Spleen (tissue), 11 donors: Measurements from ENCODE around the gene CHD8. TPM values are rescaled to one million over a fixed set of nuclear protein-coding genes. Genes with fewer than 3 reads are reported as not detected.
A peak's percentile ranks its signal among the peaks of the same experiment; 100 is the strongest.

Source experiments
- DNase-seq: peaks from one replicate; pipeline ENCODE4 v3.0.0-alpha.2; 2020
- H3K27ac ChIP-seq, 8 donors: fragments of 200-600 bp; sonication (generic) in 7 of 8; 1 replicate in 4 of 8; 2 replicates in 4 of 8; pipeline versions ENCODE4 v1.5.0 to v1.8.0; 2016 to 2021; ENCODE audit warnings: inconsistent platforms in 4 of 8, mild to moderate bottlenecking in 4 of 8, moderate library complexity in 1 of 8
- H3K27me3 ChIP-seq, 7 donors: fragments of 200-600 bp; sonication (generic) in 6 of 7; replicated peaks in 1 of 7; 1 replicate in 4 of 7; 2 replicates in 3 of 7; pipeline versions ENCODE4 v1.5.0 to v1.8.0; 2016 to 2021; ENCODE audit warnings: inconsistent platforms in 3 of 7, mild to moderate bottlenecking in 1 of 7
- H3K36me3 ChIP-seq, 6 donors: fragments of 200-600 bp; sonication (generic) in 5 of 6; 1 replicate in 4 of 6; 2 replicates in 2 of 6; pipeline versions ENCODE4 v1.5.0 to v1.8.0; 2016 to 2021; ENCODE audit warnings: inconsistent platforms in 2 of 6
- H3K4me1 ChIP-seq, 6 donors: fragments of 200-600 bp; sonication (generic) in 5 of 6; 1 replicate in 3 of 6; 2 replicates in 3 of 6; pipeline versions ENCODE4 v1.5.0 to v1.8.0; 2016 to 2021; ENCODE audit warnings: inconsistent platforms in 3 of 6
- H3K4me3 ChIP-seq, 8 donors: fragments of 200-600 bp; sonication (generic) in 7 of 8; 1 replicate in 4 of 8; 2 replicates in 4 of 8; pipeline versions ENCODE4 v1.5.0 to v1.8.0; 2016 to 2021; ENCODE audit warnings: inconsistent platforms in 4 of 8, mild to moderate bottlenecking in 4 of 8, moderate library complexity in 2 of 8
- H3K9me3 ChIP-seq, 8 donors: fragments of 200-600 bp; sonication (generic) in 7 of 8; 1 replicate in 4 of 8; 2 replicates in 4 of 8; pipeline versions ENCODE4 v1.5.0 to v1.8.0; 2016 to 2021; ENCODE audit warnings: inconsistent platforms in 4 of 8
- POLR2A ChIP-seq, 3 donors: fragments of 450-650 bp; IDR thresholded peaks; one replicate each; pipeline ENCODE4 v1.5.1; 2017; ENCODE audit warnings: antibody characterized with exemption in 3 of 3, mild to moderate bottlenecking in 1 of 3
- POLR2AphosphoS5 ChIP-seq, 3 donors: sonication (generic); formaldehyde crosslinking; IDR thresholded peaks; one replicate each; pipeline ENCODE4 v1.5.1; 2017; ENCODE audit warnings: antibody characterized with exemption in 3 of 3
- WGBS, 5 donors: extraction: QIAGEN DNeasy Blood & Tissue Kit in 3 of 5; methylation state at CpG; one replicate each; pipeline versions ENCODE4 v1.1.5 to v1.1.7; 2013 to 2018; 5-methylcytosine and 5-hydroxymethylcytosine counted together
- intact Hi-C: fragments of 100-400 bp; cut with DNase I; formaldehyde crosslinking; loops from one replicate; pipeline ENCODE4 v1.15.0; 2023; ENCODE audit warnings: low total_unique reads
- polyA plus RNA-seq, 3 donors: library from polyadenylated mRNA; stranded (reverse); fragments of 200-250 nt; gene quantifications; one replicate each; pipeline ENCODE4 v1.2.1, GENCODE V29; 2013
- total RNA-seq, 7 donors: library from RNA; depleted of rRNA in 3 of 7; stranded (reverse); fragments of >200 nt in 3 of 7; fragmentation: NEBNext Ultra II Directional in 4 of 7; extraction: Animal tissue kit (Norgen Biotek cat#: 25700) in 4 of 7; gene quantifications; one replicate each; pipeline versions ENCODE4 v1.1.0 to v1.2.1, GENCODE V29; 2016 to 2021
- TF ChIP-seq, protein P1 (sequence below), 11 experiments: fragments of 200-600 bp in 7 of 11; fragments of 450-650 bp in 4 of 11; sonication (generic) in 4 of 11; IDR thresholded peaks in 8 of 11; conservative IDR thresholded peaks in 3 of 11; 1 replicate in 7 of 11; 2 replicates in 4 of 11; pipeline versions ENCODE4 v1.4.0 to v1.8.0; 2016 to 2021; ENCODE audit warnings: antibody characterized with exemption in 11 of 11, inconsistent platforms in 4 of 11, mild to moderate bottlenecking in 1 of 11
- donor health status: healthy with polysubstance abuse.
- donor health status: DM: no; HTN: no; CAD: no; lungs with moderate emphysema.
- donor health status: DM: no; HTN: no; CAD: no.
- donor health status: Bipolar disorder and iron deficiency.
- donor health status: healthy.
- donor health status: DM: no; HTN: no; CAD: no.
- donor health status: DM: yes; HTN: yes; CAD: no.

Gene CHD8
- total and polyA plus RNA-seq, 10 donors = 23.8 to 99.4 (median 86.6) TPM

- no peak for TF ChIP-seq POLR2A (IDR thresholded peaks at IDR 0.05)
- TF ChIP-seq, protein P1, sequence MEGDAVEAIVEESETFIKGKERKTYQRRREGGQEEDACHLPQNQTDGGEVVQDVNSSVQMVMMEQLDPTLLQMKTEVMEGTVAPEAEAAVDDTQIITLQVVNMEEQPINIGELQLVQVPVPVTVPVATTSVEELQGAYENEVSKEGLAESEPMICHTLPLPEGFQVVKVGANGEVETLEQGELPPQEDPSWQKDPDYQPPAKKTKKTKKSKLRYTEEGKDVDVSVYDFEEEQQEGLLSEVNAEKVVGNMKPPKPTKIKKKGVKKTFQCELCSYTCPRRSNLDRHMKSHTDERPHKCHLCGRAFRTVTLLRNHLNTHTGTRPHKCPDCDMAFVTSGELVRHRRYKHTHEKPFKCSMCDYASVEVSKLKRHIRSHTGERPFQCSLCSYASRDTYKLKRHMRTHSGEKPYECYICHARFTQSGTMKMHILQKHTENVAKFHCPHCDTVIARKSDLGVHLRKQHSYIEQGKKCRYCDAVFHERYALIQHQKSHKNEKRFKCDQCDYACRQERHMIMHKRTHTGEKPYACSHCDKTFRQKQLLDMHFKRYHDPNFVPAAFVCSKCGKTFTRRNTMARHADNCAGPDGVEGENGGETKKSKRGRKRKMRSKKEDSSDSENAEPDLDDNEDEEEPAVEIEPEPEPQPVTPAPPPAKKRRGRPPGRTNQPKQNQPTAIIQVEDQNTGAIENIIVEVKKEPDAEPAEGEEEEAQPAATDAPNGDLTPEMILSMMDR (IDR thresholded peaks at IDR 0.05 in 8 of 11, conservative IDR thresholded peaks at IDR 0.05 in 3 of 11) = no peak
- TF ChIP-seq POLR2AphosphoS5 (IDR thresholded peaks at IDR 0.05) = peak in 1 of 3 donors; percentile 35
- no peaks in the 10 kb centered on the region for H3K27me3 ChIP-seq
- H3K27ac ChIP-seq = peak overlapping the region in 7 of 8 donors; percentile 85 to 95 (median 92)
- H3K9me3 ChIP-seq = no peaks in the 10 kb centered on the region
- H3K4me3 ChIP-seq = peak overlapping the region in 4 of 8 donors; percentile 78 to 90 (median 85)
- intact Hi-C loops = loop anchor here (10.0 kb wide), 2 partner anchors 121 to 151 kb away; partner anchors contain the start of gene HNRNPC
- peaks cover 0 to 53% (median 34%) of the 10 kb centered on the region in 6 donors for H3K36me3 ChIP-seq
- WGBS, 5 donors = 64 to 69% (median 66%) methylated on average over 7 of the region's 7 CpGs
- DNase-seq = no peak
- H3K4me1 ChIP-seq = peaks cover 24 to 46% (median 41%) of the 10 kb centered on the region in 6 donors
Observed at GRCh38 chr14:21385188-21385904, 70.6 kb downstream of the CHD8 start.

DNA sequence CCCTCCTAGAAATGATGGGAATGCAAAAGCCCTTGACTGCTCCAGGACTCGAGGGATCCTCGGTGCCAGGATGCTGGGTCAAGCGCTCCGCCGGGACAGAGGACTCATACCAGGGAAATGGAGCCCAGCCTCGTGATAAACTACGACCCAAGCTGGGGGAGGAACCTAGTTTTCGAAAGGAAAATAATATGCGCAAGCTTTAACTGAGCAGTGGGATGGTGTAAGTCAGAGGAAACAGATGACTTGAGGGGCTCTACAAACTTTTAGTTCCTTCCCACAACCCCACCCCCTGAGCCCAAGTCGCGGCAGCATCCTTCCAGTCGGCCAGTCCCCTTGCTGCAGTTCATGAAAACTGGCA is 71.5 kb downstream of the CHD8 start:
- WGBS, 5 donors = 0 to 1% (median 0%) methylated on average over 12 of the region's 12 CpGs
- no peaks in the 10 kb centered on the region for H3K9me3 ChIP-seq
- TF ChIP-seq, protein P1 (IDR thresholded peaks at IDR 0.05 in 8 of 11, conservative IDR thresholded peaks at IDR 0.05 in 3 of 11) = peak in 2 of 11 experiments; percentile 5 to 7
- TF ChIP-seq POLR2AphosphoS5 (IDR thresholded peaks at IDR 0.05) = peak in 1 of 3 donors; percentile 5
- TF ChIP-seq POLR2A (IDR thresholded peaks at IDR 0.05) = no peak
- H3K27me3 ChIP-seq = no peaks in the 10 kb centered on the region
- peak; percentile 81 for DNase-seq
- intact Hi-C loops = loop anchor here (10.0 kb wide), 2 partner anchors 120 to 150 kb away; partner anchors contain the start of gene HNRNPC
- peak overlapping the region; percentile 85 to 95 (median 90) for H3K27ac ChIP-seq
- H3K4me1 ChIP-seq = peaks cover 24 to 54% (median 48%) of the 10 kb centered on the region in 6 donors
- H3K36me3 ChIP-seq = peaks cover 0 to 45% (median 26%) of the 10 kb centered on the region in 6 donors
- H3K4me3 ChIP-seq = peak overlapping the region; percentile 73 to 90 (median 82)

DNA sequence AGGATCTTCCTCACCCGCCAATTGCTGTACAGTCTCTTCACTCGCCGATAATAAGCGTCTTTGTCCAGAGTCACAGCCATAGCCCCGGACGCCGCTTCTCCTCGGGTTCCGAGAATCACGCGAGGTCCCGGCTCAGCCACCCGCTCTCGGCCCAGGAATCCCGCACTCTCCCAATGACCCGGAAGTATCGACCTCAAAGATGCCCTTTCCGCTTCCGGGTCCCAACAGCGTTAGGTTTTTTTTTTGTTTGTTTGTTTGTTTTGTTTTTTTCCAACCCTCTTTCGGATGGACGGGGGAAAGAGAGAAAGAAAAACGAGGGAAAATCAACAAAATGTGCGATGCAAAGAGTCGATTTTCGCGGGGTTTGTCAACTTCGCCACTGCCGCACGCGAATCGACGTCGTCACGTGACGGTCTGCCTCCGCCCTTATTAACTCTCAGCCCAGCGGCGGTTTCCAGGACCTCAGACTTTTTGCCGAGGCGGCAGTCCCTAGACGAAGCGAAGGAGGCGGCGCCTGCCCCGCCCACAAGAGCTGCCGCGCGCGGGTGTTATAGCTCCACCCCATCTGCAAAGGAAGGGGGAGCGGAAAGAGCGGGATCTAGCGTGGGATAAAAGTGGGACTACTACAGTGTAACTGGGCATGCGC is 72.0 kb downstream of the CHD8 start, which contains the start of gene SUPT16H:
SUPT16H (minus strand) TSS at position 172 of the 646 bp plus-strand sequence; CDS start at position 80, 92 bp downstream.
- 0 to 1% (median 0%) methylated on average over 45 to 54 of the region's 54 CpGs for WGBS, 5 donors
- H3K4me1 ChIP-seq = peaks cover 24 to 59% (median 52%) of the 10 kb centered on the region in 6 donors
- intact Hi-C loops = loop anchor here (10.0 kb wide), 2 partner anchors 119 to 149 kb away; partner anchors contain the start of gene HNRNPC
- no peaks in the 10 kb centered on the region for H3K9me3 ChIP-seq
- H3K36me3 ChIP-seq = peaks cover 0 to 40% (median 22%) of the 10 kb centered on the region in 6 donors
- H3K4me3 ChIP-seq = peak within 1 kb of the TSS; percentile 73 to 90 (median 82)
- H3K27ac ChIP-seq = peak within 1 kb of the TSS; percentile 85 to 95 (median 90)
- peak; percentile 99 for DNase-seq
- TF ChIP-seq POLR2AphosphoS5 (IDR thresholded peaks at IDR 0.05) (peak; percentile 82 to 89 (median 86)), POLR2A (IDR thresholded peaks at IDR 0.05) (peak in 1 of 3 donors; percentile 36)
- TF ChIP-seq, protein P1 (IDR thresholded peaks at IDR 0.05 in 8 of 11, conservative IDR thresholded peaks at IDR 0.05 in 3 of 11) = peak in 6 of 11 experiments; percentile 10 to 58 (median 30)
- H3K27me3 ChIP-seq = no peaks in the 10 kb centered on the region
